Measurements from ENCODE around the gene GPLD1.
"Not testable (repeated sequence)": the region's sequence is repeated elsewhere in the genome, so short reads cannot be mapped to it uniquely, and the experiment has no call there.

GPLD1 gene

DNA sequence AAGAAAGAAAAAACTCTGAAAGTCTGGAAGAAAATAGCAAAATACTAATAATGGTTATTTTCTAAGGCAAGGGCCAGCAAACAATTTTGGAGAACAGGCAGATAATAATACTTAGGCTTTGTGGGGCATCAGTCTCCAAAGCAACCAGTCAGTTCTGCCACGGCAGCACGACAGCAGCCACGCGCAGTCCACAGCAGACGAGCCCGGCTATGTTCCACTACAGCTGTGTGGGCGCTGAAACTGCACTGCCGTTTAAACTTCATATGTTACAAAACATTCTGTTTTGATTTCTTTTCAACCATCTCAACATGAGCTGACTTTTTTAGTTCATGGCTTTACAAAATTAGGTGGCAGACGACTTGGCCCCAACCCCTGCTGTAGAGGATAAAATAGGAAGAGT, 56.8 kb downstream of the GPLD1 start:
- Histone ChIP-seq H3K4me3 (ENCODE audit: low read depth, low read length) (no peak overlapping the region), H3K27me3 (ENCODE audit: control insufficient read depth, insufficient read depth, low read length) (no peaks in the 10 kb centered on the region), H3K4me1 (ENCODE audit: control insufficient read depth, insufficient read depth, low read length) (no peaks in the 10 kb centered on the region), H3K9me3 (ENCODE audit: control insufficient read depth, insufficient read depth, low read depth, low read length) (no peaks in the 10 kb centered on the region), H3K36me3 (ENCODE audit: control insufficient read depth, insufficient read depth, low read length) (no peaks in the 10 kb centered on the region), H3K27ac (ENCODE audit: low read depth, low read length) (no peak overlapping the region), H3K9ac (ENCODE audit: low read length) (no peak overlapping the region)

- H3K27me3 ChIP-seq (ENCODE audit: control insufficient read depth, insufficient read depth, low read length), result no peaks in the 10 kb centered on the region
- H3K4me1 ChIP-seq (ENCODE audit: control insufficient read depth, insufficient read depth, low read length), result no peaks in the 10 kb centered on the region
- H3K9me3 ChIP-seq (ENCODE audit: control insufficient read depth, insufficient read depth, low read depth, low read length), result no peaks in the 10 kb centered on the region
- no peak overlapping the region for H3K4me3 ChIP-seq (ENCODE audit: low read depth, low read length)
- H3K36me3 ChIP-seq (ENCODE audit: control insufficient read depth, insufficient read depth, low read length), result peaks cover 8% of the 10 kb centered on the region
- no peak overlapping the region for H3K9ac ChIP-seq (ENCODE audit: low read length)
- no peak overlapping the region for H3K27ac ChIP-seq (ENCODE audit: low read depth, low read length)
Measured at GRCh38 chr6:24431045-24431451, 58.3 kb downstream of the GPLD1 start.

DNA sequence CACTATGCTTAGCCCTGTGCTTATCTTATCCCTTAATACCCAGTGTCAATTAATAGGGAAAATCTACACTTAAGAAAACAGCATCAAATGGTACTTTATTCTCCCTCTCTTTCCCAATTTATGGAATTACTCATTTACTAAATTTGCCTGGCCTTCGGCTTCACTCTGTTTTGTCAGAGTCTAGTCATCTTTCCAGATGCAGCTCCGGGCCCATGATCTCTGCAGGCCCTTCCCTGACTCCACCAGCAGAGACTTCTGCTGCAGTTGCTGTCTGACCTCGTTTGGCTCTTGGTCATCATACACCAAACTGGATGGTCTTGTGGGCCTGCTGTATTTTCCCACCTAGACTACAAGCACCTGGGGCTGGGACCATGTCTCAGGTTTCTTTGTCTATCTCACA, 59.3 kb downstream of the GPLD1 start:
- H3K27ac ChIP-seq (ENCODE audit: low read depth, low read length), result no peak overlapping the region

GRCh38 chr6:24429146-24429545, 60.2 kb downstream of the GPLD1 start:
- H3K27ac ChIP-seq (ENCODE audit: low read depth, low read length), result no peak overlapping the region

More for the DNA sequence above, 59.3 kb downstream of the GPLD1 start:
- Histone ChIP-seq H3K4me3 (ENCODE audit: low read depth, low read length) (no peak overlapping the region), H3K27me3 (ENCODE audit: control insufficient read depth, insufficient read depth, low read length) (no peaks in the 10 kb centered on the region), H3K4me1 (ENCODE audit: control insufficient read depth, insufficient read depth, low read length) (no peaks in the 10 kb centered on the region), H3K9ac (ENCODE audit: low read length) (no peak overlapping the region), H3K9me3 (ENCODE audit: control insufficient read depth, insufficient read depth, low read depth, low read length) (no peaks in the 10 kb centered on the region), H3K36me3 (ENCODE audit: control insufficient read depth, insufficient read depth, low read length) (peaks cover 18% of the 10 kb centered on the region)

GRCh38 chr6:24428615-24429014, 60.8 kb downstream of the GPLD1 start:
- no peak overlapping the region for H3K4me3 ChIP-seq (ENCODE audit: low read depth, low read length)
- H3K36me3 ChIP-seq (ENCODE audit: control insufficient read depth, insufficient read depth, low read length), result peaks cover 33% of the 10 kb centered on the region
- H3K27ac ChIP-seq (ENCODE audit: low read depth, low read length), result no peak overlapping the region
- H3K9ac ChIP-seq (ENCODE audit: low read length), result no peak overlapping the region
- H3K9me3 ChIP-seq (ENCODE audit: control insufficient read depth, insufficient read depth, low read depth, low read length), result no peaks in the 10 kb centered on the region
- H3K4me1 ChIP-seq (ENCODE audit: control insufficient read depth, insufficient read depth, low read length), result no peaks in the 10 kb centered on the region
- H3K27me3 ChIP-seq (ENCODE audit: control insufficient read depth, insufficient read depth, low read length), result no peaks in the 10 kb centered on the region

More at GRCh38 chr6:24429146-24429545, 60.2 kb downstream of the GPLD1 start:
- peaks cover 27% of the 10 kb centered on the region for H3K36me3 ChIP-seq (ENCODE audit: control insufficient read depth, insufficient read depth, low read length)
- H3K9me3 ChIP-seq (ENCODE audit: control insufficient read depth, insufficient read depth, low read depth, low read length), result no peaks in the 10 kb centered on the region
- no peak overlapping the region for H3K4me3 ChIP-seq (ENCODE audit: low read depth, low read length)
- H3K27me3 ChIP-seq (ENCODE audit: control insufficient read depth, insufficient read depth, low read length), result no peaks in the 10 kb centered on the region
- H3K4me1 ChIP-seq (ENCODE audit: control insufficient read depth, insufficient read depth, low read length), result no peaks in the 10 kb centered on the region
- H3K9ac ChIP-seq (ENCODE audit: low read length), result no peak overlapping the region

- Histone ChIP-seq H3K4me1 (ENCODE audit: control insufficient read depth, insufficient read depth, low read length) (no peaks in the 10 kb centered on the region), H3K27ac (ENCODE audit: low read depth, low read length) (no peak overlapping the region), H3K36me3 (ENCODE audit: control insufficient read depth, insufficient read depth, low read length) (peaks cover 50% of the 10 kb centered on the region), H3K9ac (ENCODE audit: low read length) (no peak overlapping the region), H3K27me3 (ENCODE audit: control insufficient read depth, insufficient read depth, low read length) (no peaks in the 10 kb centered on the region), H3K4me3 (ENCODE audit: low read depth, low read length) (no peak overlapping the region), H3K9me3 (ENCODE audit: control insufficient read depth, insufficient read depth, low read depth, low read length) (no peaks in the 10 kb centered on the region)
Measured at GRCh38 chr6:24426729-24427446, 62.5 kb downstream of the GPLD1 start.

DNA sequence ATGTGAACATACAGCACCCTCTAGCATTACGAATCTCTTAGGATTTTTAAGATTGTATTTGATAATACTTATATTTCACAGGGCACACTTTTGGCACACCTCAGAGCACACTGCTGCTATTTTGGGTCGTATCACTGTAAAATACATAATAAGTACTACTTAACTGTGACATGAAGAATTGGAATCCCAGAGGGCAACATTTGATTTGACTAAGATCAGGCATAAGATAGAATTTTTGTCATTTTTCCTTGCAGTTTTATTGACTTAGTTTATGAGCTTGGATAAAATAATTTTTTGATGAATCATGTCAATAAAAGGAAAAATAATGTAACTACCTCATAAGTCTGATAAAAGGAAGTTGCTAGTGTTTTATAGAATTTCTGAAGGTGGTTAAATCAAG, 64.3 kb downstream of the GPLD1 start:
- Histone ChIP-seq H3K9me3 (ENCODE audit: control insufficient read depth, insufficient read depth, low read depth, low read length) (no peaks in the 10 kb centered on the region), H3K27ac (ENCODE audit: low read depth, low read length) (no peak overlapping the region), H3K27me3 (ENCODE audit: control insufficient read depth, insufficient read depth, low read length) (no peaks in the 10 kb centered on the region), H3K4me3 (ENCODE audit: low read depth, low read length) (no peak overlapping the region), H3K36me3 (ENCODE audit: control insufficient read depth, insufficient read depth, low read length) (peaks cover 68% of the 10 kb centered on the region), H3K4me1 (ENCODE audit: control insufficient read depth, insufficient read depth, low read length) (no peaks in the 10 kb centered on the region), H3K9ac (ENCODE audit: low read length) (no peak overlapping the region)

DNA sequence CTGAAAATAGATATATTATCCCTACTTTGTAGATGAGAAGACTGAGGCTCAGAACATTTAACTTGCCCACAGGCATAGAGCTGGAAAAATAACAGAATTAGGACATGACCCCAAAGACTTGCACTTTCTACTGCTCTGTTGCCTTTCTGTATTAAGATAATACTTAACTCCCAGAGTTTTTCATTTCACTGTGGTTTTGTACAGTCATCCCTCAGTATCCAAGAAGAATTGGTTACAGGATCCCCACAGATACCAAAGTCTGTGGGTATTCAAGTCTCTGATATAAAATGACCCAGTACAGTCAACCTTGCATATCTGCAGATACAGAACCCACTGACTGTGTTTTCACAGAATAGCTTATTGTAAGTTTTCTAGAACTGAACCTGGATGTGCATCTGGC, 69.9 kb downstream of the GPLD1 start:
- Histone ChIP-seq H3K27ac (ENCODE audit: low read depth, low read length) (no peak overlapping the region), H3K9me3 (ENCODE audit: control insufficient read depth, insufficient read depth, low read depth, low read length) (no peaks in the 10 kb centered on the region), H3K4me3 (ENCODE audit: low read depth, low read length) (no peak overlapping the region), H3K36me3 (ENCODE audit: control insufficient read depth, insufficient read depth, low read length) (peaks cover 100% of the 10 kb centered on the region), H3K4me1 (ENCODE audit: control insufficient read depth, insufficient read depth, low read length) (no peaks in the 10 kb centered on the region), H3K9ac (ENCODE audit: low read length) (no peak overlapping the region), H3K27me3 (ENCODE audit: control insufficient read depth, insufficient read depth, low read length) (no peaks in the 10 kb centered on the region)

DNA sequence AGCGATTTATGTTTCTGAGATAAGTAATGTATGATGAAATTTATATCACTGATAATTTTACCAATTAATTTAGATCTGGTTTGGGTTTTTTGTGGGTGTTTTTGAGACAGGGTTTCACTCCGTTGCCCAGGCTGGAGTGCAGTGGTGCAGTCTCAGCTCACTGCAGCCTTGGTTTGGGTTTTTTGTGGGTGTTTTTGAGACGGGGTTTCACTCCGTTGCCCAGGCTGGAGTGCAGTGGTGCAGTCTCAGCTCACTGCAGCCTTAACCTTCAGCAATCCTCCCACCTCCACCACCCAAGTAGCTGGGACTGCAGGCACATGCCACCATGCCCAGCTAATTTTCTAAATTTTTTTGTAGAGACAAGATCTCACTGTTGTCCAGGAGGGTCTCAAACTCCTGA, 73.6 kb downstream of the GPLD1 start:
- no peaks in the 10 kb centered on the region for H3K27me3 ChIP-seq (ENCODE audit: control insufficient read depth, insufficient read depth, low read length)
- H3K36me3 ChIP-seq (ENCODE audit: control insufficient read depth, insufficient read depth, low read length), result peaks cover 92% of the 10 kb centered on the region
- H3K4me1 ChIP-seq (ENCODE audit: control insufficient read depth, insufficient read depth, low read length), result no peaks in the 10 kb centered on the region
- no peak overlapping the region for H3K27ac ChIP-seq (ENCODE audit: low read depth, low read length)
- no peak overlapping the region for H3K4me3 ChIP-seq (ENCODE audit: low read depth, low read length)
- H3K9me3 ChIP-seq (ENCODE audit: control insufficient read depth, insufficient read depth, low read depth, low read length), result no peaks in the 10 kb centered on the region
- H3K9ac ChIP-seq (ENCODE audit: low read length), result no peak overlapping the region

DNA sequence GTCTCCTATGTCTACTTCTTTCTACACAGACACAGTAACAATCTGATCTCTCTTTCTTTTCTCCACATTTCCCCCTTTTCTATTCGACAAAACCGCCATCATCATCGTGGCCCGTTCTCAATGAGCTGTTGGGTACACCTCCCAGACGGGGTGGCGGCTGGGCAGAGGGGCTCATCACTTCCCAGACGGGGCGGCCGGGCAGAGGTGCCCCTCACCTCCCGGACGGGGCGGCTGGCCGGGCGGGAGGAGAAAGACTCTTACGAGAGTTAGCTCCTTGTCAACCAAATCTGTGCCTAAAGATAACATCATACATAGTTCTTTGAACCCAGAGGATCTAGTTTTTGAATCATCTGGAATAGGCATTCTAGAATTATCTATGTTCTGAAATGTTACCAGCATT, 74.8 kb downstream of the GPLD1 start:
- not testable (repeated sequence) for H3K4me3 ChIP-seq (ENCODE audit: low read depth, low read length); H3K9ac ChIP-seq (ENCODE audit: low read length); H3K27ac ChIP-seq (ENCODE audit: low read depth, low read length); H3K4me1 ChIP-seq (ENCODE audit: control insufficient read depth, insufficient read depth, low read length); H3K27me3 ChIP-seq (ENCODE audit: control insufficient read depth, insufficient read depth, low read length); H3K9me3 ChIP-seq (ENCODE audit: control insufficient read depth, insufficient read depth, low read depth, low read length)
- peaks cover 92% of the 10 kb centered on the region for H3K36me3 ChIP-seq (ENCODE audit: control insufficient read depth, insufficient read depth, low read length)

DNA sequence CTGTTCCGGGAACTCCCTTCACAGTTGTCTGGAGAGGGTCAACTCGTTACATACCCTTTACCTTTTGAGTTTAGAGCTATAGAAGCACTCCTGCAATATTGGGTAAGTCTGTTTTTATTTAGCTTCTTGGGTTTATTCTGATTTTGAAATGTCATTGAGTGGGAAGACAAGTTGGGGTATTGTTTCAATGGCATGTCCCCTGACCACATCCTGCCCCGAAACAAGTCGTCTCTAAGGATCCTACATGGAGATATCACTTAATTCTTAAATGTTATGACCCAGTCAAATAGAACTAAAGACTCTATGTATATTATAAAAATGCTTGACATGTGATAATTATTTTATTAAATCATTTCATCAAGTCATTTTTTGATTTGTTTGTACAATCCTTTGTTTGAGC, 77.1 kb downstream of the GPLD1 start:
- Histone ChIP-seq H3K36me3 (ENCODE audit: control insufficient read depth, insufficient read depth, low read length) (peaks cover 92% of the 10 kb centered on the region), H3K4me3 (ENCODE audit: low read depth, low read length) (no peak overlapping the region)

More for the DNA sequence above, 77.1 kb downstream of the GPLD1 start:
- Histone ChIP-seq H3K9ac (ENCODE audit: low read length) (no peak overlapping the region), H3K4me1 (ENCODE audit: control insufficient read depth, insufficient read depth, low read length) (0 out of 2 replicates have a peak, but pooled peaks cover 1% of the 10 kb centered on the region), H3K9me3 (ENCODE audit: control insufficient read depth, insufficient read depth, low read depth, low read length) (no peaks in the 10 kb centered on the region), H3K27me3 (ENCODE audit: control insufficient read depth, insufficient read depth, low read length) (no peaks in the 10 kb centered on the region), H3K27ac (ENCODE audit: low read depth, low read length) (no peak overlapping the region)

Measured in HUES6 (cell line).